Amygdala (tissue), 56 donors: ENCODE measurements around the gene SNAI1.
A peak's percentile ranks its signal among the peaks of the same experiment; 100 is the strongest.
"Not testable (repeated sequence)": the region's sequence is repeated elsewhere in the genome, so short reads cannot be mapped to it uniquely, and the experiment has no call there.

Experiments
- DNase-seq, 56 donors: peaks; one replicate each; lab custom pipeline; 2025; lab: John Stamatoyannopoulos, UW

SNAI1 gene

DNA sequence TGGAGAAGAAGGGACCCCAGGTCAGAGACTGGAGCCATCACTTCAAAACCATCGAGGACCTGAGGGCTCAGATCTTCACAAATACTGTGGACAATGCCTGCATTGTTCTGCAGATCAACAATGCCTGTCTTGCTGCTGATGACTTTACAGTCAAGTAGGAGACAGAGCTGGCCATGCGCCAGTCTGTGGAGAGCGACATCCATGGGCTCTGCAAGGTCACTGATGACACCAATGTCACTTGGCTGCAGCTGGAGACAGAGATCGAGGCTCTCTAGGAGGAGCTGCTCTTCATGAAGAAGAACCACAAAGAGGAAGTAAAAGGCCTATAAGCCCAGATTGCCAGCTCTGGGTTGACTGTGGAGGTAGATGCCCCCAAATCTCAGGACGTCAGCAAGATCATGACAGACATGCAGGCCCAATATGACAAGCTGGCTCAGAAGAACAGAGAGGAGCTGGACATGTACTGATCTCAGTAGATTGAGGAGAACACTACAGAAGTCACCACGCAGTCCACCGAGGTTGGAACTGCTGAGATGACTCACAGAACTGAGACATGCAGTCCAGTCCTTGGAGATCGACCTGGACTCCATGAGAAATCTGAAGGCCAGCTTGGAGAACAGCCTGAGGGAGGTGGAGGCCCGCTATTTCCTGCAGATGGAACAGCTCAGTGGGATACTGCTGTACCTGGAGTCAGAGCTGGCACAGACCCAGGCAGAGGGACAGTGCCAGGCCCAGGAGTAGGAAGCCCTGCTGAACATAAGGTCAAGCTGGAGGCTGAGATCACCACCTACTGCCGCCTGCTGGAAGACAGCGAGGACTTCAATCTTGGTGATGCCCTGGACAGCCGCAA lies 25.5 kb upstream of the SNAI1 start:
- peak in 50 of 56 donors; percentile 5 to 90 (median 64) for DNase-seq

DNA sequence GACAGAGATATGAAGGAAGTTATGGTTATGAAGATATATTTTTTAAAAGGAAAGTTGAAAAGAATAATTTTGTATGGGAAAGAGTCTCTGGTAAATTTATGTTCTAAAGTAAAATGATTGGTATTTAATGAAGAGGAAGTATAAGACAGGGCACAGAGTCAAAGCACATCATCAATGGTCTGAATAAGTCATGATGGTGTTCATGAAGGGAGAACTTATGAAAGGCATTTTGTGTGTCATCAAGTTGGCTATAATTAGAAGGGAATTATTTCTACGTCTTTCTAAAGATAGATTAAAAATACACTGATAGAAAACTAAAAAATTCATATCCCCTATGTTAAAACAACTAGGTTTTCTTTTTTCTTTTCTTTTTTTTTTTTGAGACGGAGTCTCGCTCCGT lies 21.4 kb upstream of the SNAI1 start:
- DNase-seq: no peak

DNA sequence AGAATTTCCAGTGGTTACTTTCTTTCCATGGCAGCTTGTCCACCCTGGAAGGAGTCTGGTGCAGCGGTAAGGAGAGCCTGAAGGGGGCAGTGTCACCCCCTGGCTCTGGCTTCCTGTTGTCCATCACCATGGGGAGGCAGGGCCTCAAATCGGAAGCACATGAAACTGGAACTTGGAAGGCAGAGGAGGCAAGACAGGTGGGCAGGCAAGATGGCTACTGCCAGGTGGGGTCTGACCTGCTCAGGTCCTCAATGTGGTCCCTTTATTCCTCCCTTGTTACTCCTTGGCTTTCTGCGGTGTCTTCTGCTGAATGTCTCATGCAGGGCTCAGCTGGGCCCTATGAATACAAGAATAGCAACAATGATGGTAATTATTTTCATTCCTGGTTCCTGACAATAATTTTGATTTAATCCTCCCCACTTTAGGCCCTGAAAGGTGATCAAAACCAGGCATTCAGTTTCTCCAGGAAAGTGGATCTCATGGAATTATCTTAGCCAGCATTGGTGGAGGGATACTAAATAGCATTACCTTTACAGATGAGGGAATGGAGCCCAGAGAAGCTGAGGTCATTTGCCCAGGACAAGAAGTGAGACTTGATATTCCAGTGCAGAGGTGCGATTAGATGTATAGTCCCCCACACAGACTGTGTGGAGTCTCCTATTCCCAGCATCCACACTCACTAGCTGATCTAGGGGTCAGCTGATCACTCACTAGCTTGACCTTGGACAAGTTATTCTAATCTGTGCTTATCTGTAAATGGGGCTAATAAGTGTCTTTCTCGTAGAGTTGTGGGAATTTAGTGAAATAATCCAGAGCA lies 17.6 kb upstream of the SNAI1 start:
- DNase-seq: peak in 3 of 56 donors; percentile 6 to 9 (median 9)

DNA sequence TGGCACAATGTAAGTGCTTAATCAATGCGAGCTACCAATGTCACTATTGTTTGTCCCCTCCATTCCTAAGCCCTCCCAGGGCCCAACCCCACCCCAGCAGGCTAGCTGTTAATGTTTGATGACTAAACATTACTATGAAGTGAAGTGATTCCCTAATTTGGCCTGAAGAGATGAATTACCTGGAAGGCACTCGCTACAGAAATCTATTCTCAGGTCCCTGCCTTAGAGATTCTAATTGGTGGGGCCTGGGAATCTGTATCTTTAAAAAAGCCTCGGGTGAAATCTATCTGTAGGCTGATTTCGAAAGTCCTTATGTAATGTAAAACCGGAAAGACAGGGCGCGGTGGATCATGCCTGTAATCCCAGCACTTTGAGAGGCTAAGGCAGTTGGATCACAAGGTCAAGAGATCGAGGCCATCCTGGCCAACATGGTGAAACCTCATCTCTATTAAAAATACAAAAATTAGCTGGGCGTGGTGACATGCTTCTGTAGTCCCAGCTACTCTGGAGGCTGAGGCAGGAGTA lies 16.9 kb upstream of the SNAI1 start:
- DNase-seq: no peak

DNA sequence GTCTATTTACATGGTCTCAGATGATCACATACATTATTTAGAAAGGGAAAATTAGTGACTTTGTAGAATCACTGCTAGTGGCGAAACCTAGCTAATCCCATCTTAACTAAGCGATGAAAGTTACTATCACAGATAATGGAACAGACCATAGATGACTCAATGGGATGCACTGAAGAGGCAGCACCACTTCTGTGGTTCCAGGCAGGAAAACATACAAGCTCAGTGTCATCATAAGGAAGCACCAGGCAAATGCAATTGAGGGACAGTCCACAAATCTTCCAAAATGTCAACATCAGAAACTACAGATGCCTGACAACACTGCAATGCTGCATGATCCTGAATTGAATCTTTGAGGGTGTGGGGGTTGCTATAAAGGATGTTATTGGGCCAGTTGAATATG lies 15.9 kb upstream of the SNAI1 start:
- DNase-seq: no peak

DNA sequence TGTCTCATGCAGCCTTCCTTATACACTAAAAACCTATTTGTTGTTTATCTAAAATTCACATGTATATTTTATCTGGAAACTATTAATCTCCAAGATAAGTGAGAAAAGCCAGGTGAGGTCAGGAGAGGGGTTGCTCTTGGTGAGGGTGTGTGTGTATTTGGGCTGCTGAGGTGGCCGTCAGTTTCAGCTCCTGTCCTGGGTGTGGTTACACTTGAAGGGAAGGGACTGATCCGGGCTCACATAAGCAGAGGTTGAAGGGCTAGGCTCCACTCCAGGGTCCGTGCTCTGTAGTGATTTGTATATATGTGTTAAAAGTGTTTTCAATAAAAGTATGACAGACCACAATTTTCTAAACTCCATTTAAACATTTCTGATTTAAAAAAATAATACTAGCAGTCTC lies 13.5 kb upstream of the SNAI1 start:
- no peak for DNase-seq

DNA sequence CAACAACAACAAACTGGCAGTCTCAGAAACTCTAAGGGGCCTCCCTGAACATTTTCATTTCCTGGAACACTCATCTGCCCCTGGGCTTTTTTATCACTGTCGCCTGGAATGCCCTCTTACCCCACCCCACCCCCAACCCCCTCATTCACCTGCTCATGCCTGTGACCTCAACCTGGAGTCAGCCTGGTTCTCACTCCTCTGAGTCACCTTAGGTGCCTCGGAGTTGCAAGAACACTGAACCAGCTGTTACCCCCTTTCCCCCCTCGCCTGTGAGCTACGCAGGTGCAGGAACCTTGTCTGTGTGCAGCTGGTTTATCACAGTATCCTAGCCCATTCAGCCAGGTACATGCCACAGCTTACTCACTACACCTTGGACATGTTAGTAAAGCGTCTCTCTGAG lies 12.8 kb upstream of the SNAI1 start:
- no peak for DNase-seq

DNA sequence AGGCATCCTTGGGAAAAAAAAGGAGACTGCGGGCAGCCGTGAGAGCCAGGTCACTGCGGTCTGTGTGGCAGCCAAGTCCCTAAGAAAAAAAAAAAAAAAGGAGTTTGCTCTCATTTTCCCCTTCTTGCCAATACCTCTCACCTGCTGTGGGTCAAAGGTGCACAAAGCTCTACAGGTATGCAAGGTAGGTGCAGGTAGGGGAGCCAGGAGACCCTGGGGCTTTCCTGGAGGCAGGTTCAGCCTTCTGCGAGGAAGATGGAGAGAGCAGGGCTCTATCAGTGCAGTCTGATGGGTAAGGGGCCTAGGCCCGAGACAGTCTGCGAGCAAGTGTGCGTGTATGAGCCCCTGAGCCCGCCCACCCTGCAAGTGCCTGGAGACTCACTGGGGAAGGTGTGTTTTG lies 12.3 kb upstream of the SNAI1 start:
- DNase-seq: no peak

DNA sequence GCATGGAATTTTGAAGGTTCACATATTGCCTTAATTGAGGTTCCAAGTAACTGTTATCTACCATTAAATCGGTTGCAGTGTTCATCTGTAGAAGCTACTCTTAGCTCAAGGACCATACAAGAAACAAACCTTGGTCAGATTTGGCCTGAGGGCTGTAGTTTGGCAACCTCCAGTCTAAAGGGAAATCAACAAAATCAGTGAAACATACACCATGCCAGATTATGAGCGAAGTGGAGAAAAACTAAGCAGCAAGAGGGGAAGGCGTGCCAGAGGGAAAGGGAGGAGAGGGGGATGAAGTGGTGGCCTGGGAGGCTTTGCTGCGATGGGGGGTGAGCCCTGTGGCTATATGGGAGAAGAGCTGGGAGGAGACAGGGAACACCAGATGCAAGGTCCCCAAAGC lies 8.8 kb upstream of the SNAI1 start:
- no peak for DNase-seq

DNA sequence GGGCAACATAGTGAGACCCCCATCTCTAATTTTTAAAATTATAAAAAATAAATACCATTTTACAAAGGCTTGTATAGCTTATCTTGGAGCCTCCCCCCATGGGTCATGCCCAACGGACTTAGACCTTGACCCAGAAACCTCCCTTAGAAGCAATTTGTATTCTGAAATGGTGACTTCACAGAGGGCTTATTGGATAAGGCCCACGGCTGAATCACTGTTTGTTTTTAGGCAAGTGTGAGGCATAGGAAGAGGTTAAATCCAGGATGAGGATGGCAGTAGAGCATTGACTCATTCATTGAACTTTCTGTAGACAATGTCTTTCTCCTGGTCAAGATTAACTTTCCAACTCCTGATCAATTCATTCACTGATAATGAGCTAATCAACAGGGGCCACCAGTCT lies 6.2 kb upstream of the SNAI1 start:
- DNase-seq: no peak

DNA sequence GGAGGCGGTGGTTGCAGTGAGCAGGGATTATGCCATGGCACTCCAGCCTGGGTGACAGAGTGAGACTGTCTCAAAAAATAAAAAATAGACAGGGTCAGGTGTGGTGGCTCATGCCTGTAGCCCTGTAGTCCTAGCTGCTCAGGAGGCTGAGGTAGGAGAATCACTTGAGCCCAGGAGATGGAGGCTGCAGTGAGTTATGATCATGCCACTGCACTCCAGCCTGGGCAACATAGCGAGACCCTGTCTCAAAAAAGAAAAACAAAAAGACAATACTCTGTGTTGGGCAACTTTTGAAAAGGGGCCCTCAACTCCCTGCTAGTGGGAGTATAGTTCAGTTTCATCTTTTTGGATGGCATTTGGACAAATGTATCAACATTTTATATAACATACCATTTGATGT lies 5.0 kb upstream of the SNAI1 start:
- DNase-seq: not testable (repeated sequence)

DNA sequence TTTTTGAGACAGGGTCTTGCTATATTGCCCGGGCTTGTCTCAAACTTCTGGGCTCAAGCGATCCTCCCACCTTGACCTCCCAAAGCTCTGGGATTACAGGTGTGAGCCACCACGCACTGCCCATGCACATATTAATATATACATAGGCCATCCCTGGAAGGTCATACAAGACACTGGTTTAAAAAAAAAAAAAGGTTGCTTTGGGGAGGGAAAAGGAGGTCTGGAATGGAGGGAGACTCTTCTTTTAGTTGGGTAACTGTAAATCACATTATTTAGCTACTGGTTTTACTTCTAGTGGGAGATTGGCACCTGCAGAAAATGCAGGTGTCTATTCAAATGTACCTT lies 4.1 kb upstream of the SNAI1 start:
- no peak for DNase-seq

DNA sequence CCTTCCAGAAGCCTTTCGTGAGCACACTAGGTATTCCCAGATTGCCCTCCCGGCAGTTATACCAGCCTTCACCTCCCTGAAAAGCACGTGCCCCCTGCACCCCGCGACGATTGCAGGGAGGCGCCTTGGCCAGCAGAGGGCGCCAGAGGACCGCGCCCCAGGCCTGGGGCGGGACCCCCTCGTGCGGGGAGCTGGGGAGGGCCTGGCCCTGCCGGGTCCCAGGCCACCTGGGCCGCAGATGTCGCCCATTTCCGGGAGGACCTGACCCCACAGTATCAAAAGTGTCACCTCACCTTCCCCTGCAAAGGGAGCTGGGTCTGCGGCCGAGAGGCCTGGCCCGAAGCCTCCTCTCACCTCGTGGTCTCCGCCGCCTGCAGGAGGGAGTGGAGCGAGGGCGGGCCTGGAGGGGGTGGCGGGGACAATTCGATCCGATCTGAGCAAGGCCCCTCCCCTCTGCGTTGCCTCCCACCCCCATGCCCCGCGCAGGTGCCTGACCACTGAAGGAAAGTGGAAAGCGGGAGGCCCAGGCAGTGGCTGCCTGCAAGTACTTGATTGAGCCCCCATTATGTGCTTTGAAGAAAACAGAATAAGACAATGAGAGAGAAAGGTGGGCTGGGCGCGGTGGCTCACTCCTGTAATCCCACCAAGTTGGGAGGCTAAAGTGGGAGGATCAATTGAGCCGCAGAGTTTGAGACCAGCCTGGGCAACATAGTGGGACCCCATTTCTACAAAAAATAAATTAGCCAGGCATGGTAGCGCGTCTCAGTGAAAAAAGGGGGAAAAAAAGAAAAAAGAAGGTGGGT lies 3.5 kb upstream of the SNAI1 start:
- peak in 41 of 56 donors; percentile 11 to 69 (median 43) for DNase-seq

DNA sequence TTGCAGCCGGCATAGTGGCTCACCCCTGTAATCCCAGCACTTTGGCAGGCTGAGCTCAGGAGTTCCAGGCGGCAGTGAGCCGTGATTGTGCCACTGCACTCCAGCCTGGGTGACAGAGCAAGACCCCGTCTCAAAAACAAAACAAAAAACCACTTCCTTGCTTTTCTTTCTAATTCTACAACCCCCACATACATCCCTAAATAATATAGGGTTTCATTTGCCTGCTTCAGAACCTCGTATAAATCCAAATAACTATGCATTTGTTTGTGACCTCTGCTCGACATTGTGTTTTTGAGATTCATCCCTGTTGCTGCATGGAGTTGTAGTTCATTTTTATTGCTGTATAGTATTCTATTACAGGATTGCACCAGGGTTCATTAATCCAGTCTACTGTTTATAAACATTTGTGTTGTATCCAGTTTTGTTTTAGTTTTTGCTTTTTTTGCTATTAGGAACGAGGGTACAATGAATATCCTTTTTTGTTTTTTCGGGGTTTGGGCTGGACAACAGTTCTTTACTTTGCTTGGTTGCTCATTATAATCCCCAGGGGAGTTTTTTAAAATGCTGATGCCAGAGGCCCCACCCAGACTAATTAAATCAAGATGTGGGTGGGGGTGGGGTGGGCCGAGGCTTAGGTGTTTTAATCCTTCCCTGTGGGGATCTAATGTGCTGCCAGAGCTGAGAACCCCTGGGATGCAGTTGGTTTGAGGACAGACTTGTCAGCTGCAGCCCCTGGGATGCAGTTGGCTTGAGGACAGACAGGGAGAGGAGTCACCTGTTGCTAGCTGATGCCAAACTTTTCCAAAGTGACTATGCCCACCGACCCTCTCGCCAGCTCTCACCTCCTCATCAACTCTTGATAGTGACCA lies 2.4 kb upstream of the SNAI1 start:
- no peak for DNase-seq

DNA sequence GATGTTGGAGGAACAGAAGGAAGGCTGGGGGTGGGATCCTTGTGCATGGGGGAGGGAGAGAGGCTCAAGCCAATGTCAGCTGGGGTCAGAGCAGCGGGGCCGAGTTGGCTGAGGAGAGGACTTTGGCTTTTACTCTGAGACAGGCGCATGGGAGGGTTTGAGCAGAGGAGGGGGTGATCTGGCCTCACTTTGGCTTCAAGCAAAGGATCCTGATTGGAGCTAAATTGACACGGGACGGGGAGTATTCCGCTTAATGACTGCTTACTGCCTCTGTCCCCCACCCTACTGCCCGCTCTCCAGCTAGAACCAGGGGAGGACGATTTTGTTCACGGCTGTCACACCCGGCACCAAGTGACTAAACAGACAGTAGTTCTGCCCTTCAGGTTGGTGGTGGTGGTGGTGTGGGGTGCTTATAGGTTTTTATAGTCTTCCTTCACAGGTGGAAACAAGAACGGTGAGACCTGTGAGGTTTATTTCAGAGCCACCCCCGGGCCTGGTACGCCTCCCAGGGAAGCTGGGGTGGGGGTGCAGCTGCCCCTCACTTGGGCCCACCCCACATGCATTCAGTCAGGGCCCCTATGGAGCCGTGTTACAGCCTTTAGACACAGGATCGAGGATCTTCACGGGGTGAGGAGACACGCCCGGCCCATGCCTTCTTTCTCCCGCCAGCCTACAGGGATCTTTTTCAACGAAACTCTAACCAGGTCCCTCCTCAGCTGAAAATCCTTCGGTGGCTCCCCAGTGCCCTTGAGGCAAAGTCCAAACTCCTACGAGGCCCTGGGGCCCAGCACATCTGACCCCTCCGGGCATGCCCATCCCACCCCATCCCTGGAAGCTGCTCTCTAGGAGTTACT lies 1.3 kb upstream of the SNAI1 start:
- no peak for DNase-seq

DNA sequence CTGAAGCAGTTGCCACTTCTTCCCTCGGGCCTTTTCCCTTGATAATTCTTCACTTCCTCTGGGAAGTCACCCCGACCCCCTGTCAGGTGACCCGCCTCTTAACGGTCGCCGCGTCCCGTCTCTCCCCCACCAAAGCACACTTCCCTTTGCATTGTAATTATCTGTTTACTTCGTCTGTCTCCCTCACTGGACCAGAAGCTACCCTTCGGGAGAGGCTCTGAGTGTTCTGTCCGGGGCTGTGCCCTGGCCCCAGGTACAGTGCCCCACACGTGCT lies 771 bp upstream of the SNAI1 start:
- DNase-seq: no peak

DNA sequence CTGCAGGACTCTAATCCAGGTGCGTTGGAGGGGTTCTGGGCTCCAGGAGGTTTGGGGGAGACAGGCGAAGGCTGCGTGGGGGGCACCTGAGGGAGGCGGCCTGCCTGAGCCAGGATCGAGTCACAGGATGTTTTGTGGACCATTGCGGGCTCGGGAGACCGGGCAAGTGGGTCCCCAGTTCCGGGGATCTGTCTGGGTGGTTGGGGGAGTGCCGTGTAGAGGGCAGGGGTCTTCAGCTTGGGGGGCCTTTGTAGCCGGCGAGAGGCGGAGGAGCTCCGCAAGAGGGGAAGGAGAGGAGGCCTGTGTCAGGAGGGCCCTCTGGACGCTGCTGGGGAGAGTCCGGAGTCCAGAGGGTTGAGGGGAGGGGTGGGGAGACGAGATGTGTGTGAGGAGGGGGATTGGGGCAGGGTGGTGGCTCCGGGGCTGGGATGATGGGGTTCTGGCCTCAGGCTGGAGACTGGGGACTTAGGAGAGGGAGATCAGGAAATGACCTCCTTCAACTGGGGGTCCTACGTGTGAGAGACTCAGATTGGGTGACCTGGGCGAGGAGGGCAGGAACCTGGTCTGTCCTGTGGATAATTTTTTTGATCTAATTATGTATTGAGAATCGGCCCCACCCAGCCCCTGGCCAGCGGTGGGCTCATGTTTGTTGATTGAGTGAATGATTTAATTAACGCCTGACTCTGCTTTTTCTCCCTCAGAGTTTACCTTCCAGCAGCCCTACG lies 505 bp downstream of the SNAI1 start:
- DNase-seq: no peak

DNA sequence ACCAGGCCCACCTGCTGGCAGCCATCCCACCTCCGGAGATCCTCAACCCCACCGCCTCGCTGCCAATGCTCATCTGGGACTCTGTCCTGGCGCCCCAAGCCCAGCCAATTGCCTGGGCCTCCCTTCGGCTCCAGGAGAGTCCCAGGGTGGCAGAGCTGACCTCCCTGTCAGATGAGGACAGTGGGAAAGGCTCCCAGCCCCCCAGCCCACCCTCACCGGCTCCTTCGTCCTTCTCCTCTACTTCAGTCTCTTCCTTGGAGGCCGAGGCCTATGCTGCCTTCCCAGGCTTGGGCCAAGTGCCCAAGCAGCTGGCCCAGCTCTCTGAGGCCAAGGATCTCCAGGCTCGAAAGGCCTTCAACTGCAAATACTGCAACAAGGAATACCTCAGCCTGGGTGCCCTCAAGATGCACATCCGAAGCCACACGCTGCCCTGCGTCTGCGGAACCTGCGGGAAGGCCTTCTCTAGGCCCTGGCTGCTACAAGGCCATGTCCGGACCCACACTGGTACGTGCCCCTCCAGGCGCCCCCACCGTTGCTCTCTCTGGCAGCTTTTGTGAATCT lies 1.1 kb downstream of the SNAI1 start:
- DNase-seq: peak in 2 of 56 donors; percentile 5 to 7
